ENCODE measurements around the gene MYZAP.

The MYZAP gene

DNA sequence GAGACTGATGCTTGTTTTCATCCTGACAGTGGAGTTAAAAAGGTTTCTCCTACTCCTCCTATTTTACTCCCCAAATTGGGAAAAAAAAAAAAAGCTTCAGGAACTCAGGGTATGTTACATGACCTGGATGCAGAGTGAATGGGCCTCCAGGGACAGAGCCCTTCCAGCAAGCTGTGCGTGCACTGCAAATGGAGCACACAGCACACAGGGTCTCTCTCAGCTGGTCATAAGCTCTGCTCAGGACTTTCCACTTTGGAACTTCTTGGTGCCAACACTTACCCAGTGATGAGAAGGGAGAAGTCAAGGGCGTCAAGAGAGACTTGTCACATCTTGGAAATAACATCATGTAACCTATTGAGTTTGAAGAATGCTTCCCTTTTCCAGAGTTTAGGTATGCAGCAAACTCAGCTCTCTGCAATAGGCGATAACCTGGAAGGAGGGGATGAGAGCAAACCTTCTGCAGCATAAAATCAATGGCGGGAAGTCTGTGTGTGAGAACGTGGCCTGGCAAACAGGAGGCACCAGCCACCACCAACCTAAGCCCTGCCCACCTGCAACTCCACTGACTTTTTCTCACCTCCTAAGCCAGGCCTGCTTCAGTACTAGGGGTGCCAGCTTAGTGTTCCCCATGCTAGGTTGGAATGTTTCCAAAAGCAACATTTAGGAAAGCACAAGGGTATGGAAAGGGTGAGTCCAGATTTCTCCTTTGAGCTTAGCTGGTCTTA, 39.8 kb downstream of the MYZAP start:
- H3K4me3 ChIP-seq (ENCODE audit: low read depth, low read length): no peak overlapping the region
- no peak for TF ChIP-seq CTCF (conservative IDR thresholded peaks at IDR 0.05; ENCODE audit: low read depth, low read length)

GRCh38 chr15:57634290-57634689, 42.6 kb downstream of the MYZAP start:
- TF ChIP-seq CTCF (conservative IDR thresholded peaks at IDR 0.05; ENCODE audit: low read depth, low read length): no peak
- DNase-seq (ENCODE audit: low read depth): no peak

More for the DNA sequence above, 39.8 kb downstream of the MYZAP start:
- DNase-seq (ENCODE audit: low read depth): no peak

DNA sequence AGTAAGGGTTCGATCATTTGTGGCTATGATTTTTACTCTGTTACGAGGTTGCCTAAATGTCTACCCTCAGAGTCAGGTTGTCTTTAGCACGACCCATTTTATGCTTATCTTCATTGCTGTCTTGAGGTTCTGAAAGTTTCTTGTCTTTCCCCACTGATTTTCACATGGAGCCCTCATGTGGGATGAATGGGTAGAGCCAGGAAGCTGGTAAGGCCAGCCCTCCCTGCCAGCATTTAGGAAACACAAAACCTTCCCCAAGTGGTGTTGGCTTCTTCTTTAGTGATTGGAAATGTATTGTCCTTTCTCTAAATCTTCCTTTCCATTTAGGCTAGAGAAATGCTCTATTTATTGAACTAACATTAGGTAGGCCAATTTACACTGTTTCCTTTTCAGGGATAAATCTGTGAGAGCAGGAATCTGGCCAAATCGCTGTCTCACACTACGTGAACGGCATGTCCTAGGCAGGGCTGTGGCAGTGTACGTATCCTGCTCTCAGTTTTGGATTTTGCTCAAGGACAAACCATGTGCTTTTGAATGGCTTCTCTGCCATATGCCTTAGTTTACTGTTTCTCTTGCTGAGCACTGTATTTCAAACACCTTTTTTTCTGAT, 43.7 kb downstream of the MYZAP start:
- H3K4me3 ChIP-seq (ENCODE audit: low read depth, low read length): no peak overlapping the region
- DNase-seq (ENCODE audit: low read depth): no peak
- no peak for TF ChIP-seq CTCF (conservative IDR thresholded peaks at IDR 0.05; ENCODE audit: low read depth, low read length)

More at GRCh38 chr15:57634290-57634689, 42.6 kb downstream of the MYZAP start:
- no peak overlapping the region for H3K4me3 ChIP-seq (ENCODE audit: low read depth, low read length)

DNA sequence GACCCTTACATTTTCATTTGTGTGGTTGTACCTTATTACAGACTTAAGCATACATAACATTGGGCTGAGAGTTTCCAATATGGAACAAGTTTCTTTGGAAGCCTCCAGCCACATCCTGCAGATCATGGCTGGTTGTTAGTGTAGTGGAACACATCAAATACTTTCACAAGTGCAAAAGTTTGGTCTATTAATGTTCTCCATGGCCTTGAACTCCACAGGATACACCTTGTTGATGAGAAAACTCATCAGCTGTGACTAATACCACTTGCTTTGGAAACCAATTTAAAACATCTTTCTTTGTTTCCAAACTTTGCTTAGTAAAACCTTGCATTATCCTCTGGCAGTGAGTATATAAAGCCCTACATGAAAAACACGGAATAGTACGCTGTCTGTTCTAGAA, 46.1 kb downstream of the MYZAP start:
- no peak overlapping the region for H3K4me3 ChIP-seq (ENCODE audit: low read depth, low read length)
- no peak for TF ChIP-seq CTCF (conservative IDR thresholded peaks at IDR 0.05; ENCODE audit: low read depth, low read length)
- no peak for DNase-seq (ENCODE audit: low read depth)

GRCh38 chr15:57639306-57639705, 47.6 kb downstream of the MYZAP start:
- no peak for TF ChIP-seq CTCF (conservative IDR thresholded peaks at IDR 0.05; ENCODE audit: low read depth, low read length)
- DNase-seq (ENCODE audit: low read depth): no peak
- H3K4me3 ChIP-seq (ENCODE audit: low read depth, low read length): no peak overlapping the region

DNA sequence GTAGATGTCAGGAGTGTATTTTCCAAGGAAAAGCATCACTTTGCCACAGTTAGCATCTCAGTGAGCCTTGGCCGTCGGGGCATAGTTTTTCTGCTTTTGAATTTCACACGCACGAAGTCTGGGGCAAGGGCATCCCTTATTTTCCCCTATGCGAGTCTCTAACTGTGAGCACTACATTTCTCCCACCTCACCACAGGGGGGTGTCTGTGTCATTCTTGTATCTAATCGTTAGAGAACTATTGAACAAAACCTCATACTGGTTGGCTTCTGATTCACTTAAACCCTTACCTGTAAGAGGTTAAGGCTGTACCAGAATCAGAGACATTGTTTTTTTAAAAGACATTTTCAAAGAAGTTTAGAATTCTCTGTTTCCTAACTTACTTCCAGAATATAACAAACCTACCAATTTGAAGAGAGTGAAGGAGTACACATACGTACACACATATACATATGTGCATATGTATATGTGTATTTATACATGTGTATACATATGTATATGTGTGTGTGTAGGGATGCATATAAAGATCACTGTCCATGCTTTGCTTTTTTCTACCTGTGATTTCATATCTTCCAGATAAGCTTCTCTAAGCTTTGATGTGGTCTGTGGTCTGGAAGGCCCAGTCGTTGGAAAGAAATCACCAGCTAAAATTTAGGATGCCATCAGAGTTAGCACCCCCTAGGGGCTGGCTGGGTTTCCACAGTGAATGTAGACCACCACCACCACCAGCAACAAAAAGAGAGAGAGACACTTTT, 49.4 kb downstream of the MYZAP start:
- peak; percentile 54 for TF ChIP-seq CTCF (conservative IDR thresholded peaks at IDR 0.05; ENCODE audit: low read depth, low read length)
- H3K4me3 ChIP-seq (ENCODE audit: low read depth, low read length): no peak overlapping the region
- DNase-seq (ENCODE audit: low read depth): peak; percentile 60
